GM18868 (cell line): ENCODE data around the gene ZNG1C.
"Not testable (repeated sequence)": the region's sequence is repeated elsewhere in the genome, so short reads cannot be mapped to it uniquely, and the experiment has no call there.

Source experiments
- ATAC-seq: cut with Tn5 transposase; IDR thresholded peaks from one replicate; pipeline ENCODE4 v1.9.1; 2021; ENCODE audit warnings: mild to moderate bottlenecking, moderate library complexity; ENCODE audit not compliant: unreplicated experiment

The ZNG1C gene

DNA sequence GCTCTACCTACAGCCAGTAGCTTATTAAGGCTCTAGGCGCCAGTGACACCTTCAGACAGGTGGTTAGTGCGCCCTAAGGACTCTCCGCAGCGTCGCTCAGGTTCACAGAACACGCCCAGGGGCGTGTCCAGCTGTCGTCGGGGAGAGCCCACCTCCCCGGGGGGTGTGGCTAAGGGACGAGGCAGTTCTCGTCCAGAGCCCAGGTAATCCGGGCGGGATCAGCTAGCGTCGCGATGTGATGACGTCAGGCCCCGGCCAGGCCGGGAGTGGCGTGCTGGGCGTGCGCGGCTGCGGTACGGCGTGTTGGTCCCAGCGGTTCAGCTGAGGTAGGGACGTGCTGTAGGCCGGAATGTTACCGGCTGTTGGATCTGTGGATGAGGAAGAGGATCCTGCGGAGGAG lies at the start of gene ZNG1C:
ZNG1C (plus strand) TSS at position 301 of the 400 bp plus-strand sequence; CDS start at position 350, 49 bp downstream.
- not testable (repeated sequence) for ATAC-seq

GRCh38 chr9:68242437-68242836 lies 654 bp downstream of the ZNG1C start:
- not testable (repeated sequence) for ATAC-seq

GRCh38 chr9:68281041-68281440 lies 39.3 kb downstream of the ZNG1C start:
- not testable (repeated sequence) for ATAC-seq

DNA sequence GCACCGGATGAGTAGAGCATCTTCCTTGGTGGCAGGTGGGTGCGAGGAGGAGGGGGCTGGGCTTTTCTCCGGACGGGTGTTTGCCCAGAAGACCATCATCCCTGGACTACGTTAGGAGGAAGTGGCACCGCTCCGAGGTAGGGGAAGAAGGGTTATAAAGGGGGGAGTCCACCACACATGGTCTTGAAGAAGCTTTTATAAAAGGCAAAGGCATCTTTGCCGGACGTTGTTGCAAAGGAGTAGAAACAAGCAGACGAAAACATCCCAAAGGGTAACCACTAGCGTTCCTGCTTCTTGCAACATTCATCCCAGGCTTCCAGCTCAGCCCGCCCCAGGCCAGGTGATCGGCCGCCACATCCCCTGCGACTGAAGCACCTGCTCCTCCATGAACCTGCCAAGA lies 60.8 kb downstream of the ZNG1C start, which contains the start of gene FOXD4L3:
FOXD4L3 (plus strand) TSS at position 301 of the 400 bp plus-strand sequence; CDS start at position 386, 85 bp downstream.
- not testable (repeated sequence) for ATAC-seq

- ATAC-seq: not testable (repeated sequence)
These were observed 62.0 kb downstream of the ZNG1C start for GRCh38 chr9:68303771-68304170.

GRCh38 chr9:68304212-68304611 lies 62.4 kb downstream of the ZNG1C start:
- not testable (repeated sequence) for ATAC-seq

GRCh38 chr9:68304777-68305176 lies 63.0 kb downstream of the ZNG1C start:
- ATAC-seq: not testable (repeated sequence)

GRCh38 chr9:68305680-68306285 lies 64.0 kb downstream of the ZNG1C start:
- ATAC-seq: not testable (repeated sequence)

GRCh38 chr9:68306391-68306964 lies 64.7 kb downstream of the ZNG1C start:
- not testable (repeated sequence) for ATAC-seq

GRCh38 chr9:68307127-68307526 lies 65.3 kb downstream of the ZNG1C start:
- not testable (repeated sequence) for ATAC-seq

GRCh38 chr9:68307654-68308053 lies 65.9 kb downstream of the ZNG1C start:
- not testable (repeated sequence) for ATAC-seq

DNA sequence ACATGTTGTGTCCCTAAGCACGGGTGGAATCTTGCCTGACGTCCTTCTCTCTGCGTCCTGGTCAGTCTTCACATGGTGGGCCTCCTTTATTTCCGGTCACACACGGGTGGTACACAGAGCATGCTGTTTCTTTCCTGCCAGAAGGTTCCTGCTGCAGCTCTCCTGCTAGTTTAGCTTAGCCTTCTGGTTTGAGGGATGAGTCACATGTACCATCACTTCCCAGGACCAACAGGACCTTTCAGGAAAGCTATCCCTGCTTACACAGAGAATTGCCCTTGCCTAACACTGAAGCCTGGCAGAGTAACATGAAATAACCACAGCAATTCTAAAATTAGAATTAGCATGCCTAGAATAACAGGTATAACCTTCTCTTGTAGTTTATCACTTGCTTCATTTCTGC lies 69.4 kb downstream of the ZNG1C start:
- ATAC-seq: not testable (repeated sequence)

DNA sequence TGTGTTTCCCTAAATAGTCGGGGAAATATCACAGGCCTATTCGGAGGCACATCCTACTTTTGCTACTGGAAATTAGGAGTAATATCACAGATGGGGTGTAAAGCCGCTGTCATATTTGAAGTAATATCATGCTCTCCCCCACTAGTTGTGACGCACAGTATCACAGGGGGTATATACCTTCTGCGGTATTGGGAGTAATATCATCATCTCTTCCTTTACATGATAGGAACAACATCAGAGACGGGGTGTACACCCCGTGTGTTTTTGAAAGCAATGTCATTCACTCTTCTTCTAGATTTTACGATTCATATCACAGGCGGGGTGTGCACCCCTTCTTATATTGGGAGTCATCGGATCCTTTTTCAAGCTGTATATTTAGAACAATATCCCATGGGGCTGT lies 76.4 kb downstream of the ZNG1C start:
- not testable (repeated sequence) for ATAC-seq

DNA sequence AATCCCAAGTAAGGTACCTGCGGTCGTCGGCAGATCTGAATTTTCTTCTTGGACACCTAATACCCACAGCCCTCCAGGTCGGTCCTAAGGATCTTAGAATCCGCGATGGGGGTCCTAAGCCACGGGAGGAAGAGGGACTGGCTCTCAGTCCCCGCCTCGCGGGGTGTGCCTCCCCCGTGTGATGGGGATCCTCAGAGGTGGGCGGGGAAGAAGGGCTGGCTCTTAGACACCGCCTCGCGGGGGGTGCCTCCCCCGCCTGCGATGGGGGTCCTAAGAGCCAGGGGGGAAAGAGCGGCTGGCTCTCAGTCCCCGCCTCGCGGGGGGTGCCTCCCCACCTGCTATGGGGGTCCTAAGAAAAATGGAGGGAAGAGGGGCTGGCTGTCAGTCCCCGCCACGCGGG lies 82.0 kb downstream of the ZNG1C start:
- not testable (repeated sequence) for ATAC-seq

- ATAC-seq: not testable (repeated sequence)
These were observed 82.7 kb downstream of the ZNG1C start for GRCh38 chr9:68324518-68324917.

GRCh38 chr9:68329106-68329505 lies 87.3 kb downstream of the ZNG1C start:
- not testable (repeated sequence) for ATAC-seq

- not testable (repeated sequence) for ATAC-seq
These were observed 88.9 kb downstream of the ZNG1C start for GRCh38 chr9:68330531-68331173.

DNA sequence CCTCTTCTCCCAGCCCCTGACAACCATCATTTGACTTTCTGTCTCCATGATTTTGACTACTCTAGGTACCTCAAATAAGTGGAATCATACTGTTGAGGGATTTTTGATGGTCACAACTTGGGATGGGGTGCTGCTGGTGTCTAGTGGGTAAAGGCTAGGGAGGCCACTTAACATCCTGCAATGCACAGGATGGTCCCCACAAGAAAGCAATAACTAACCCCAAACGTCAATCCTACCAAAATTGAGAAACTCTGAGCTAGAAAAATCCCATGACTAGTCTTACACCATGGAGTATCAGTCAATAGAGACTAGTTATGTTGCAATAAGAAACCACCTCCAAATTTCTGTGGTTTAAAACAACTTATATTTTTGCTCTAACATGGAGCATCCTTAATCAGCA lies 90.3 kb downstream of the ZNG1C start:
- ATAC-seq: not testable (repeated sequence)

- ATAC-seq: not testable (repeated sequence)
These were observed 94.2 kb downstream of the ZNG1C start for GRCh38 chr9:68335935-68336334.

DNA sequence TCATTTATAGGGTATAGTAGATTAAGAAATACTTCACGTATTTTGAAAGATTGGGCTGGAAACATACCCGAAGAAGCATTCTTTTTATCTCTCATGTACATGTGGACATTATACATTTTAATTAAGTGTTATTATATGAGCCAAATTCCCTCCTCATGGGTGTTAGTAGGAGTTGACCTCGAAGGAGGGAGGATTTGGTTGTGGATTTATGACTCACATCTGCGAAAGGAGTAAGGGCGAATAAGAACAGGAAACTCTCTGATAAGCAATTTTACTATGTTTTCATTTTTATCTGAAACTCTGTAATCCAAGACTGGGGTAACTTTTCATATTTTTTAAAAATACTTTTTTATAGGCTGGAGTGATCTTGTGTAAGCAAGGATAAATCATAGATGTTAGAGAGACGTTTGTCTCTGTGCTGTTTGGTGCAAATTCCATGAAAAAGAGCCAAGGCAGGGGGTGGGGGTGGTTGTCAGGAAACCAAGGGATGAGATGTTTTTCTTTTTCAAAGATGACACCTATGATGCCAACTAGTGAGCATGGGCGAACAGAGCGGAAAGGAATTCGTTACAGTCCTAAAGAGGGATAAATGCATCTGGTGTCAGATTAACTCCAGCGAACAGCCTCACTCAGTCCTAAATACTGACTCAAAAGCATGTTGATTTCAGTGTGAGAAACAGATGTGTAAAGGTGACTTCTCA lies 95.0 kb downstream of the ZNG1C start:
- not testable (repeated sequence) for ATAC-seq

DNA sequence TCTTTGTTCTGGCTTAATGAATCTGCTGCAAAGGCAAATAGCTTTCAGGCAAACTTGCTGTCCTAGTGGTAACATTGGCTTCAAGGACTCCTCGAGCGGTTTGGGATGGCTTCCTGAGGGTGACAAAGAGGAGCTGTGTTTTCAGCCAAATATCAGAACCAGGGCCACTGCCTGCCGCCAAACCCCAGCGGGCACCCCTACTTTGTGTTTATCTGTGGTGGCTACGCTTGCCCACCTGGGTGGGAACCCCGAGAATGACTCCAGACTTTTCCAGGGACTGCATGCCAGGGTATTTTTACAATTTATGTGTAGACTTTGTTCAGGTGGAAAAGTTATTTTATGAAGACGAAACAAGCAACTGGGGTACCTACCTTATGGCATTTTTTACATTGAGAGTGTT lies 96.2 kb downstream of the ZNG1C start:
- not testable (repeated sequence) for ATAC-seq
